DND-41 (cell line): ENCODE measurements around the gene EIF1AD.

Experiments
- EZH2 ChIP-seq: IDR thresholded peaks from 3 replicates; pipeline ENCODE4 v1.6.1; 2012; ENCODE audit warnings: borderline replicate concordance, low read depth, mild to moderate bottlenecking, moderate library complexity, low read length, inconsistent platforms; ENCODE audit not compliant: severe bottlenecking
- TF ChIP-seq, protein P1 (sequence below): IDR thresholded peaks from 2 replicates; pipeline ENCODE4 v1.5.1; 2012; ENCODE audit warnings: borderline replicate concordance, low read length, moderate library complexity, mild to moderate bottlenecking; ENCODE audit not compliant: poor library complexity, severe bottlenecking; ENCODE audit errors: extremely low read depth

DNA sequence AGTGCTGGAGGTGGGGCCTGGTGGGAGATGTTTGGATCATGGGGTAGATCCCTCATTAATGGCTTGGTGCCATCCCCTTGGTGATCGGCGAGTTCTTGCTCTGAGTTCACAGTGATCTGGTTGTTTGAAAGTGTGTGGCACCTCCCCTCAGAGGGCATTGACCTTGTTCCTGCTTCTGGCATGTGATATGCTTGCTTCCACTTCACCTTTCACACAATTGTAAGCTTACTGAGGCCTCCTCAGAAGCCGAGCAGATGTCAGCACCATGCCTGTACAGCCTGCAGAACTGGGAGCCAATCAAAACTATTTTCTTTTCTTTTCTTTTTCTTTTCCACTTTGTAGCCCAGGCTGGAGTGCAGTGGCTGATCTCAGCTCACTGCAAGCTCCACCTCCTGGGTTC lies 35.4 kb upstream of the EIF1AD start:
- TF ChIP-seq, protein P1, sequence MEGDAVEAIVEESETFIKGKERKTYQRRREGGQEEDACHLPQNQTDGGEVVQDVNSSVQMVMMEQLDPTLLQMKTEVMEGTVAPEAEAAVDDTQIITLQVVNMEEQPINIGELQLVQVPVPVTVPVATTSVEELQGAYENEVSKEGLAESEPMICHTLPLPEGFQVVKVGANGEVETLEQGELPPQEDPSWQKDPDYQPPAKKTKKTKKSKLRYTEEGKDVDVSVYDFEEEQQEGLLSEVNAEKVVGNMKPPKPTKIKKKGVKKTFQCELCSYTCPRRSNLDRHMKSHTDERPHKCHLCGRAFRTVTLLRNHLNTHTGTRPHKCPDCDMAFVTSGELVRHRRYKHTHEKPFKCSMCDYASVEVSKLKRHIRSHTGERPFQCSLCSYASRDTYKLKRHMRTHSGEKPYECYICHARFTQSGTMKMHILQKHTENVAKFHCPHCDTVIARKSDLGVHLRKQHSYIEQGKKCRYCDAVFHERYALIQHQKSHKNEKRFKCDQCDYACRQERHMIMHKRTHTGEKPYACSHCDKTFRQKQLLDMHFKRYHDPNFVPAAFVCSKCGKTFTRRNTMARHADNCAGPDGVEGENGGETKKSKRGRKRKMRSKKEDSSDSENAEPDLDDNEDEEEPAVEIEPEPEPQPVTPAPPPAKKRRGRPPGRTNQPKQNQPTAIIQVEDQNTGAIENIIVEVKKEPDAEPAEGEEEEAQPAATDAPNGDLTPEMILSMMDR, result no peak
- TF ChIP-seq EZH2, result no peak
